Keratinocyte (primary cell): ENCODE data around the gene NBEA. TPM values are rescaled to one million over a fixed set of nuclear protein-coding genes. Genes with fewer than 3 reads are reported as not detected.

Experiments used
- DNase-seq: peaks from one replicate; pipeline ENCODE4 v3.0.0-alpha.2; 2011; ENCODE audit warnings: low read depth, missing footprints, low spot score
- FAIRE-seq: peaks from 2 replicates; lab custom pipeline; 2011; peaks lifted over from hg19 to GRCh38; lab: Jason Lieb, UNC
- H2AFZ ChIP-seq: 2 replicates; pipeline ENCODE4 v1.6.0; 2012; ENCODE audit warnings: low read length, control low read depth, inconsistent platforms; ENCODE audit not compliant: control insufficient read depth
- H3K27ac ChIP-seq: 2 replicates; pipeline ENCODE4 v1.5.1; 2011; ENCODE audit warnings: low read length; ENCODE audit not compliant: control insufficient read depth, insufficient read depth
- H3K27me3 ChIP-seq: 3 replicates; pipeline ENCODE4 v1.6.0; 2011; ENCODE audit warnings: low read length; ENCODE audit not compliant: control insufficient read depth, insufficient read depth; ENCODE audit errors: extremely low read depth
- H3K36me3 ChIP-seq, 2 experiments: 2 replicates in 1 of 2; 3 replicates in 1 of 2; pipeline ENCODE4 v1.5.1; 2011; ENCODE audit warnings: low read length in 2 of 2, mild to moderate bottlenecking in 1 of 2; ENCODE audit not compliant: control insufficient read depth in 2 of 2, insufficient read depth in 2 of 2; ENCODE audit errors: extremely low read depth in 1 of 2
- H3K4me1 ChIP-seq: 3 replicates; pipeline ENCODE4 v1.5.1; 2011; ENCODE audit warnings: low read length; ENCODE audit not compliant: control insufficient read depth, insufficient read depth; ENCODE audit errors: extremely low read depth
- H3K4me2 ChIP-seq: 3 replicates; pipeline ENCODE4 v1.6.0; 2011; ENCODE audit warnings: low read depth, low read length; ENCODE audit not compliant: control insufficient read depth, insufficient read depth; ENCODE audit errors: extremely low read depth
- H3K4me3 ChIP-seq, 3 experiments: fragments of 200-600 bp in 1 of 3; sonication (generic) in 1 of 3; 2 replicates in 2 of 3; 3 replicates in 1 of 3; pipeline ENCODE4 v1.5.1; 2011 to 2016; ENCODE audit warnings: low read length in 3 of 3, mild to moderate bottlenecking in 3 of 3, control low read depth in 2 of 3, inconsistent platforms in 1 of 3, low read depth in 1 of 3, mixed read lengths in 1 of 3, mixed run types in 1 of 3, moderate library complexity in 1 of 3; ENCODE audit not compliant: control insufficient read depth in 2 of 3, insufficient read depth in 2 of 3; ENCODE audit errors: extremely low read depth in 1 of 3
- H3K79me2 ChIP-seq: 2 replicates; pipeline ENCODE4 v1.6.0; 2012; ENCODE audit warnings: low read length; ENCODE audit not compliant: control insufficient read depth, insufficient read depth
- H3K9ac ChIP-seq: 3 replicates; pipeline ENCODE4 v1.6.0; 2011; ENCODE audit warnings: low read length; ENCODE audit not compliant: control insufficient read depth, insufficient read depth; ENCODE audit errors: extremely low read depth
- H3K9me1 ChIP-seq: 3 replicates; pipeline ENCODE4 v1.6.0; 2011; ENCODE audit warnings: low read length; ENCODE audit not compliant: control insufficient read depth, insufficient read depth; ENCODE audit errors: extremely low read depth
- H3K9me3 ChIP-seq: 2 replicates; pipeline ENCODE4 v1.5.1; 2012; ENCODE audit warnings: low read depth, low read length; ENCODE audit not compliant: control insufficient read depth
- H4K20me1 ChIP-seq: 3 replicates; pipeline ENCODE4 v1.6.0; 2011; ENCODE audit warnings: low read length; ENCODE audit not compliant: control insufficient read depth, insufficient read depth; ENCODE audit errors: extremely low read depth
- EZH2 ChIP-seq: IDR thresholded peaks from one replicate; pipeline ENCODE4 v1.6.1; 2012; ENCODE audit warnings: inconsistent platforms, mild to moderate bottlenecking, low read length, moderate library complexity
- dilution Hi-C: fragments of 300-500 bp; cut with MboI; formaldehyde crosslinking; loops from one replicate; pipeline ENCODE4 v1.7.0; 2020; ENCODE audit warnings: low sequenced_read_pairs; ENCODE audit not compliant: extremely low pct_ligation_motif_present
- polyA plus RNA-seq, 5 experiments: library from polyadenylated mRNA; depleted of rRNA in 3 of 5; stranded (reverse) in 3 of 5; stranded (forward) in 1 of 5; unstranded in 1 of 5; fragments of >200 nt; gene quantifications; 1 replicate in 1 of 5; 2 replicates in 3 of 5; 3 replicates in 1 of 5; pipeline versions ENCODE4 v1.2.1 to v1.2.3, GENCODE V29; 2011 to 2012; ENCODE audit warnings: missing spikeins in 2 of 5, low read depth in 1 of 5, low replicate concordance in 1 of 5
- TF ChIP-seq, protein P1 (sequence below), 3 experiments: IDR thresholded peaks in 1 of 3; conservative IDR thresholded peaks in 1 of 3; optimal IDR thresholded peaks in 1 of 3; 2 replicates in 2 of 3; 3 replicates in 1 of 3; pipeline versions ENCODE3 to v1.5.1; 2011; ENCODE audit warnings: low read length in 3 of 3, mild to moderate bottlenecking in 3 of 3, moderate library complexity in 2 of 3, control low read depth in 1 of 3, inconsistent platforms in 1 of 3; ENCODE audit not compliant: insufficient read depth in 2 of 3; ENCODE audit errors: extremely low read depth in 1 of 3

The NBEA gene
- polyA plus RNA-seq, 1 donor (not counting 4 experiments of a cell fraction or from before 2014, with no cell fraction given) = 0.05 TPM

DNA sequence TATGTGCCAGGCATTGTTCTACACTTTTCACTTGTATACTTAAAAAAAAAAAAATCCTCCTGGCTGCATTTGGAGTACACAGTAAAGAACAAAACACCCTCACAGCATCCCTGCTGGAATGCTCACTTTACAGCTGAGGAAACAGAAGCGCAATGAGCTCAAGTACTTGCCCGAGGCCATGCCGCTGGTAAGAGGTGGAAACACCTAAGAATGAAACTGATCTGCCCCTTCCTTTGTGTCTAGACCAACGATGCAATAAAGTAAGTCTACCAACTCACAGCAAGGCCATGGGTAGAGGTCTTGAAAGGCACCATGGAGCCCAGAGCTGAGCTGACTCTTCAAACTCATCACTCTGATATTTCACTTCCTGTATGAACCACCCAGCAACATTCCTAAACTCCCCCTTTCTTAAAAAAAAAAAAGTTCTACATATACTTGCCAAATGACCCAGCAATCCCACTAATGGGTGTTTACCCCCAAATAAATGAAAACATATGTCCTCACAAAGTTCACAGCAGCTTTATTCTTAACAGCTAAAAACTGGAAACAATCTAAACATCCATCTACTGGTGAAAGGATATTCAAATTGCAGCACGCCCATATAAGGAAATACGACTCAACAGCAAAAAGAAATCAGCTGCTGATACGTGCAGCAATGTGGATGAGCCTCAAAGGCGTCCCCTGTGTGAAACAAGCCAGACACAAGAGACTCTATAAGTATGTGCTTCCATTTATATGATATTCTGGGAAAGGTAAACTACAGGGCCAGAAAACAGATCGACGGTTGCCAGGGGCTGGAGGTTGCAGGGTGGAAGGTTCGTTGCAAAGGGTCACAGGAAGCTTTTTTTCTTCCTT, 771.1 kb downstream of the NBEA start:
- Histone ChIP-seq H3K9me1 (no peaks in the 10 kb centered on the region), H3K9me3 (no peaks in the 10 kb centered on the region), H3K4me2 (no peak overlapping the region), H3K27me3 (no peaks in the 10 kb centered on the region), H4K20me1 (no peaks in the 10 kb centered on the region), H3K36me3 (no peaks in the 10 kb centered on the region), H3K4me1 (no peaks in the 10 kb centered on the region), H3K9ac (no peak overlapping the region), H3K4me3 (no peak overlapping the region), H2AFZ (no peak overlapping the region), H3K27ac (no peak overlapping the region), H3K79me2 (no peaks in the 10 kb centered on the region)
- dilution Hi-C loops = no loop called here
- FAIRE-seq = no peak
- DNase-seq = no peak
- TF ChIP-seq EZH2 = no peak
- TF ChIP-seq, protein P1, sequence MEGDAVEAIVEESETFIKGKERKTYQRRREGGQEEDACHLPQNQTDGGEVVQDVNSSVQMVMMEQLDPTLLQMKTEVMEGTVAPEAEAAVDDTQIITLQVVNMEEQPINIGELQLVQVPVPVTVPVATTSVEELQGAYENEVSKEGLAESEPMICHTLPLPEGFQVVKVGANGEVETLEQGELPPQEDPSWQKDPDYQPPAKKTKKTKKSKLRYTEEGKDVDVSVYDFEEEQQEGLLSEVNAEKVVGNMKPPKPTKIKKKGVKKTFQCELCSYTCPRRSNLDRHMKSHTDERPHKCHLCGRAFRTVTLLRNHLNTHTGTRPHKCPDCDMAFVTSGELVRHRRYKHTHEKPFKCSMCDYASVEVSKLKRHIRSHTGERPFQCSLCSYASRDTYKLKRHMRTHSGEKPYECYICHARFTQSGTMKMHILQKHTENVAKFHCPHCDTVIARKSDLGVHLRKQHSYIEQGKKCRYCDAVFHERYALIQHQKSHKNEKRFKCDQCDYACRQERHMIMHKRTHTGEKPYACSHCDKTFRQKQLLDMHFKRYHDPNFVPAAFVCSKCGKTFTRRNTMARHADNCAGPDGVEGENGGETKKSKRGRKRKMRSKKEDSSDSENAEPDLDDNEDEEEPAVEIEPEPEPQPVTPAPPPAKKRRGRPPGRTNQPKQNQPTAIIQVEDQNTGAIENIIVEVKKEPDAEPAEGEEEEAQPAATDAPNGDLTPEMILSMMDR (optimal IDR thresholded peaks at IDR 0.05 in 1 of 3, IDR thresholded peaks at IDR 0.05 in 1 of 3, conservative IDR thresholded peaks at IDR 0.05 in 1 of 3; ENCODE audit: extremely low read depth in 1 of 3, insufficient read depth in 2 of 3, low read length in 3 of 3) = no peak

DNA sequence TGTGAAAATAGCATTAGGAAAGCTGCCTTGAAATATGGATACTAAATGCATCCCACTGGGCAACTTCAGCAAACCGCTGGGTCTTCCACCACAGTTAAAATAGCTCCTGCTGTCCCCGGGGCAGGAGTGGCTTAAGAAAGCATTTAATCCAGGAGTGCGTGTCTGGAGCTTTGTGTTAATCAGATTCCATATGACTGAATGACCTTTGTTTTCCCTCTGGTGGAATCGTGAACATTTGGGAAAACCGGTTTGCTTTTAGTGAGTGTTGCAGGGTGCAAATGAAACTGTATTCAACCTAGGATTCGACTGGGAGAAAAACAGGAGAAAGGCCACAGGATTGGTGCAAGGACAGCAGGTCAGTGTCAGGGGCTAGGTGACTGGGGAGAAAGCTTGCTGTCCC, 772.1 kb downstream of the NBEA start:
- DNase-seq (no peak), FAIRE-seq (no peak)
- Histone ChIP-seq H3K27ac (no peak overlapping the region), H3K4me1 (no peaks in the 10 kb centered on the region), H3K27me3 (no peaks in the 10 kb centered on the region), H3K9me1 (no peaks in the 10 kb centered on the region), H3K9me3 (no peaks in the 10 kb centered on the region), H3K4me2 (no peak overlapping the region), H3K9ac (no peak overlapping the region), H3K79me2 (no peaks in the 10 kb centered on the region), H2AFZ (no peak overlapping the region), H3K36me3 (no peaks in the 10 kb centered on the region), H3K4me3 (no peak overlapping the region), H4K20me1 (no peaks in the 10 kb centered on the region)
- TF ChIP-seq EZH2 = no peak
- TF ChIP-seq, protein P1 (optimal IDR thresholded peaks at IDR 0.05 in 1 of 3, IDR thresholded peaks at IDR 0.05 in 1 of 3, conservative IDR thresholded peaks at IDR 0.05 in 1 of 3; ENCODE audit: extremely low read depth in 1 of 3, insufficient read depth in 2 of 3, low read length in 3 of 3) = no peak
- dilution Hi-C loops = no loop called here
